ENCODE data around the gene MED8.
"Not testable (repeated sequence)": the region's sequence is repeated elsewhere in the genome, so short reads cannot be mapped to it uniquely, and the experiment has no call there.

MED8 gene

GRCh38 chr1:43421976-43422750 lies 32.6 kb upstream of the MED8 start:
- in situ Hi-C loops (cut with MboI; ENCODE audit: low sequenced_read_pairs): no loop called here

DNA sequence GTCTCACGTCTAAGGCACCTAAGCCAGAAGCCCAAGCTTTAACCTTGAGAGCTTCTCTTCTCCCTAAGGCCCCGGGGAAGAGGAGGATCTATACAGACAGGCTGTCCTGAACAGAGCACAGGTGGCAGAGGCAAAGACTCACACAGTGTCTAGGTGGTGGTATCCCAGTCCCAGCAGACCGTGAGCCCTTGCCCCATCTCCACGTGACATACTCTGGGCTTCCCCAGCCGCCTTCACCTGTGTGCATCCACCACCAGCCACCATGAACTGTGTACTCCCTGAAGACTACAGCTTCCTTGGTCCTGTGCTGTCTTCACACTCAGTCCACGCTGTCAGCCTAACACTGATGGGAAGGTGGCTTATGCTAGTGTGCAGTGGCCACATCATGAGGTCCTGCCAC lies 31.8 kb upstream of the MED8 start:
- in situ Hi-C loops (cut with MboI; ENCODE audit: low sequenced_read_pairs): no loop called here

DNA sequence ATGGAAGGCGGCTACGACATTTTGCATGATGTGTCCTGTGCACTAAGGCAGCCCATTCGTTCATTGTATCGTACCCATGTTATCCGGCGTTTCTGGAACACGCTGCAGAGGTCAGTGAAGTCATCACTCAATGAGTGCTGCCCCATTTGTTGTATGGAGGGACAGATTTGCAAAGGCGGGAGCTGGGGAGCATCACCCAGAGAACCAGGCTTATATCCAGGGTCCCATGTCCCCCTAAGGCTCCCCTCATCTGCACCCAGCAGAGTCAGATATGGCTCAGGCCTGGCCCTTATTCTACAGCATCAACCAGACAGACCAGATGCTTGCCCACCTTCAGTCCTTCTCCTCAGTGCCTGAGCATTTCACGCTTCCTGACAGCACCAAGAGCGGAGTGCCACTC lies 31.3 kb upstream of the MED8 start:
- in situ Hi-C loops (cut with MboI; ENCODE audit: low sequenced_read_pairs): no loop called here

GRCh38 chr1:43419627-43420425 lies 30.2 kb upstream of the MED8 start:
- in situ Hi-C loops (cut with MboI; ENCODE audit: low sequenced_read_pairs): loop anchor here (10.0 kb wide), 1 partner anchor 195 kb away; no protein-coding TSS in a partner anchor

DNA sequence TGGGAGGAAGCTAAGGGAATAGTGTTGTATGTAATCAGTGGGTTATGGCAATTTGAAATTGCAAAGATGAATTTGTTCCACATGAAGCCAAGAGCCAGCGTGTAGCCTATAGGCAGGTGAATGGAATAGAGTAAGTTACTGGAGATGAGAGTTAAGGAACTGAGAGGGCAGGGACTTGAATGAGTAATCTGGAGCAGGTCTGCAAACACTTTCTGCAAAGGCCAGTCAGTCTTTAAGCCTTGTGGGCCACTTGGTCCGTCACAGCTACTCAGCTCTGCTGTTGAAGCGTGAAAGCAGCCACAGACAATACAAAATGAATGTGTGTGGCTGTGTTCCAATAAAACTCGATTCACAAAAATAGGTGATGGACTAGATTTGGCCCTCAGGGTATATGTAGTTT lies 29.3 kb upstream of the MED8 start:
- in situ Hi-C loops (cut with MboI; ENCODE audit: low sequenced_read_pairs): loop anchor here (10.0 kb wide), 1 partner anchor 194 kb away; no protein-coding TSS in a partner anchor

DNA sequence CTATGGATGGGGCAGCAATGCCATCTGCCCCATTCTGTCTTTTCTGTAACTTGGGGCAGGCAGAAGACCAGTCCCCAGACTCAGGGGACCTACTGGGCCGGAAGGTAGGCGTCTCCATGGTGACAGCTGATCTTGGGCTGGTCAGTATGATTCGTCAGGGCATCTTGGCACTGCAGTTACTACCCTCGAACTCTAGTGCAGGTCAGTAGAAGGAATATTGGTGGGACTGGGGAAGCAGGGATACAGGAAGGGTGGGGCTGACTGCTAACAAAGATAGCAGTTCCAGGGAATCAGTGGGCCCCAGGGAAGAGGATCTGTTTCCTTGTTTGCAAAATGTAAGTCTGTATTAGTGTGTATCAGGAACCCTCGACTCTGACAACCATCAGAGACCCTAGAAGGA lies 26.3 kb upstream of the MED8 start:
- in situ Hi-C loops (cut with MboI; ENCODE audit: low sequenced_read_pairs): loop anchor here (10.0 kb wide), 1 partner anchor 191 kb away; no protein-coding TSS in a partner anchor

- in situ Hi-C loops (cut with MboI; ENCODE audit: low sequenced_read_pairs): loop anchor here (10.0 kb wide), 1 partner anchor 190 kb away; no protein-coding TSS in a partner anchor
Measured at GRCh38 chr1:43414634-43415223, 25.1 kb upstream of the MED8 start.

DNA sequence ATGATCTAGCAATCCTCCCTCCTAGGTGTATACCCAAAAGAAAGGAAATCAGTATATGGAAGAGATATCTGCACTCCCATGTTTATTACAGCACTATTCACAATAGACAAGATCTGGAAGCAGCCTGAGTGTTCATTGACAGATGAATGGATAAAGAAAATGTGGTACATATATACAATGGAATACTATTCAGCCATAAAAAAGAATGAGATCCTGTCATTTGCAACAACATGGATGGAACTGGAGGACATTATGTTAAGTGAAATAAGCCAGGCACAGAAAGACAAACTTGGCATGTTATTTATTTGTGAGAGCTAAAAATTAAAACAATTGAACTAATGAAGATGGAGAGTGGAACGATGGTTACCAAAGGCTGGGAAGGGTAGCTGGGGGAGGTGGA lies 23.8 kb upstream of the MED8 start:
- in situ Hi-C loops (cut with MboI; ENCODE audit: low sequenced_read_pairs): loop anchor here (10.0 kb wide), 1 partner anchor 189 kb away; no protein-coding TSS in a partner anchor

DNA sequence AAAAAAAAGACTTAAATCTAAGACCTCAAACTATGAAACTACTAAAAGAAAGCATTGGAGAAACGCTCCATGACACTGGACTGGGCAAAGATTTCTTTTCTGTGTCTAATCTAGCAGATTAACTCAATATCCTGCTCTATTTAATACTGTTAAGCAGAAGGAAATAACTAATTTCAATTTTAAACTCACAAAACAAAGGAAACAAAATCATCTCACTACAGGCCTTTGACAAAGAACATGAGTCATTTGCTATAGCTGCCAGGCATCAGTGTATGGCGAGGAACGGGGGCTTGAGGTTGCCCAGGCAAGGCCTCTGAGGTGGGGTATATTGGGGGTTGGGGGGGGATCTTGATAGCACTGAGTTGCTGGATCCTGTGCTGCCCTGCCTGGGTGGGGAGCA lies 21.0 kb upstream of the MED8 start:
- in situ Hi-C loops (cut with MboI; ENCODE audit: low sequenced_read_pairs): loop anchor here (10.0 kb wide), 1 partner anchor 186 kb away; no protein-coding TSS in a partner anchor

DNA sequence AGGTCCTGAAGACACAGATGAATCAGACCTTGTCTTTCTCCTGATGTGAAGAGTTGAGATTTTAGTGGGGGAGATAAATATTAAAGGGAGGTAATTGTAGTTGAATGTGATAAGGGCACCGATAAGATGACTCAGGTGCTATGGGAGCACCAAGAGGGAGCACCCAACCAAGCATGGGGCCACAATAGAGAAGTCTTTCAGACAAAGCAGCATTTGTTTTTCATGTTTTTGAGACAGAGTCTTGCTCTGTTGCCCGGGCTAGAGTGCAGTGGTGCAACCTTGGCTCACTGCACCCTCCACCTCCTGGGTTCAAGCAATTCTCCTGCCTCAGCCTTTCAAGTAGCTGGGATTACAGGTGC lies 16.3 kb upstream of the MED8 start:
- in situ Hi-C loops (cut with MboI; ENCODE audit: low sequenced_read_pairs): no loop called here

GRCh38 chr1:43405219-43405875 lies 15.7 kb upstream of the MED8 start:
- in situ Hi-C loops (cut with MboI; ENCODE audit: low sequenced_read_pairs): no loop called here

GRCh38 chr1:43404353-43404752 lies 14.8 kb upstream of the MED8 start:
- in situ Hi-C loops (cut with MboI; ENCODE audit: low sequenced_read_pairs): no loop called here

GRCh38 chr1:43402089-43402865 lies 12.7 kb upstream of the MED8 start:
- in situ Hi-C loops (cut with MboI; ENCODE audit: low sequenced_read_pairs): no loop called here

GRCh38 chr1:43400441-43400840 lies 10.8 kb upstream of the MED8 start:
- in situ Hi-C loops (cut with MboI; ENCODE audit: low sequenced_read_pairs): not testable (repeated sequence)

- in situ Hi-C loops (cut with MboI; ENCODE audit: low sequenced_read_pairs): no loop called here
Measured at GRCh38 chr1:43398227-43398626, 8.6 kb upstream of the MED8 start.

DNA sequence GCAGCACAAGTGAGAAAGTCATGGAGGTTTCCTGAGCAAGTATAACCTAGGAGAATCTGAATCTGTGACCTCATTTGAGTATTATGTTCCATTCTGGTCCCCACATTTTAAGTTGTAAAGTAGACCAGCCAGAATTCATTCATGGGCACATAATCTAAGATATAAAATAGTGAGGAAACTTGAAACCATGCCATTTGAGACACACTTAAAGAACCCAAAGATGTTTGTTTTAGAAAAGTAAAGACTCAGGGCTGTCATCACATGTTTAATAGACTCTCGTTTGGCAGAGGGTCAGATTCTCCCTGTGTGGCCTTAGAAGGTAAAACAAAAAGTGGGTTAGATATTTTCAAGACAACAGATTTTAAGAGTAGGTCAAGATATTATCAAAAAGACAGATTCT lies 6.5 kb upstream of the MED8 start:
- in situ Hi-C loops (cut with MboI; ENCODE audit: low sequenced_read_pairs): no loop called here

DNA sequence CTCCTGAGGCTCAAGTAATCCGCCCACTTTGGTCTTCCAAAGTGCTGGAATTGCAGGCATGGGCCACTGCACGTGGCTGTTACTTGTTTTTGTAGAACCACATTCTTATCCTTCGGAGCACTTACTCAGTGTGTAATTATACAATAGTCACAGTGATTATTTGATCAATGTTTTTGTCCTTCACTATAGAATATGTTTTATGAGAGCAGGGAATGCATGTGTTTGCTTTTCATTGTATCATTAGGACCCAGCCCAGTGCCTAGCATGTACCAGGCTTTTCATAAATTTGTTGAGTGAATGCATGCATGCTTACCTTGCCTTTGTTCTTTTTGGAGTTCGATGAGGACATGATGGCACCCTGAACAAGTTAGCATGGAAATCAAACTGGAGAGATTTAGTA lies 5.9 kb upstream of the MED8 start:
- in situ Hi-C loops (cut with MboI; ENCODE audit: low sequenced_read_pairs): no loop called here

DNA sequence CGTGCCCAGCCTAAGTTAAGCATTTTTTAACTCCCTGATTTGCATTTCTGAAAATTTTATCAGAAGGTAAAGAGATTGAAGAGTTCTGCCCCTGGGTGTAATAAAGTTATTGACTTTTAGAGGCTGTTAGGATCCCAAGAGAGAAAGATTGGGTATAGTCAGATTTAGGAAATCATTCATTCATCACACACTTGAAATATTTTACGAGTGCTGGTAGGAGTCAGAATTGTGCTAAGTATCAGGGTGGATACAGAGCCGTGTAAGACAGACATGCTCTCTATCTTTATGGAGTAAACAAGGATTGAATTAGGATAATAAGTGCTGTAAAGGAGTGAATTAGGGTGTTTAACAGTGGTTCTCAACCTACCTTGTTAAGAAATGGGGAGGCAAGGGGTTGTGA lies 3.1 kb upstream of the MED8 start:
- in situ Hi-C loops (cut with MboI; ENCODE audit: low sequenced_read_pairs): no loop called here

GRCh38 chr1:43388613-43389012 lies 987 bp downstream of the MED8 start:
- in situ Hi-C loops (cut with MboI; ENCODE audit: low sequenced_read_pairs): no loop called here

DNA sequence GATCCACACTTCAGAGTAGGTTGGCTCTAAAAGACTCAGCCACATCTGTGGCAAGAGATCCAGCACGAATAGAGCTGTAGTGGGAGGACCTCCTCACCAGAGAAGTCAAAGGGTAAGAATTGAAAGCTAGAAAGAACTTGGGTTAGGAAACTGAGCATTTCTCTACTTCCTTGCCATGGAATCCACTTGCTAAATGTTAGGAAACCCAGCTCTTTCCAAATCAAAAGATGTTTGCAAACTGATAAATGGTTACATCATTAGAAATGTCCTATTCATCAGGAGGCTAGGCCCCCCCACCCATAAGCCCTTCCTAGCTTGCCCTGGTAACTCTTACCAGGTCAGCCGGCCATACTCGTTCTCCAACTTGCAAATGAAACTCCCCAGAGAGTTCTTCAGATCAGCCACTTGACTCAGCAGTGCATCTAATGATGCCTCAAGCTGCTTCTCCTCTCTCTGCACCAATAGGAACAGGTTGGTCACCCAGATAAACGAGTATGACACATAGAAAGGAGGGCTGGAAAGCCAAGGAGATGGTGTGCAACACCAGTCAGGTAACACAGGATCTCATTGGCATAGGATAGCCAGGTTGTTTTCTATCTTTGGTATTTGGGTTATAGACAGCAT lies 1.5 kb downstream of the MED8 start:
- in situ Hi-C loops (cut with MboI; ENCODE audit: low sequenced_read_pairs): no loop called here
